Hypothalamus (tissue), 51 donors: Measurements from ENCODE around the gene CELF2.
A peak's percentile ranks its signal among the peaks of the same experiment; 100 is the strongest.

ENCODE experiments used
- DNase-seq, 51 donors: peaks; one replicate each; lab custom pipeline; 2025; lab: John Stamatoyannopoulos, UW

Gene CELF2

GRCh38 chr10:11232222-11232961 lies 214.7 kb downstream of the CELF2 start:
- no peak for DNase-seq

GRCh38 chr10:11234857-11235531 lies 217.3 kb downstream of the CELF2 start:
- no peak for DNase-seq

GRCh38 chr10:11235771-11236170 lies 218.1 kb downstream of the CELF2 start:
- no peak for DNase-seq

DNA sequence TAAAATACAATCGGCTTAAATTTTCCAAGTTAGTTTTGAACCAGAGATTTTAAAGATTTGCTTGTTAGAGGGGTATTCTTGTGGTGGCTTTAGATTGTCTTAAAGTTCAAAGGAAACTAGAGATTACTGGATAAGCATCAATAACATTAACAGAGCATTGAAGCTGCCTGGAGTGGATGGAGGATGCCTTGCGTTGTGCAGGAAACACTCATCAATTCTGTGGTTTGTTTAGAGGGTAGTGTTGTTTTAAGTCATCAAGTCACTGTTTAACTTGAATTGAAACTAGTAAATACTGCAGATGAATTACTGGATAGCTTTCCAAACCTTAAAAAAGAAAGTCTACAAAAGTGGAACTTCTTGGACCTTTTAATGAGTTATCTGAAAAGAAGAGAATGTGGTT lies 218.6 kb downstream of the CELF2 start:
- no peak for DNase-seq

DNA sequence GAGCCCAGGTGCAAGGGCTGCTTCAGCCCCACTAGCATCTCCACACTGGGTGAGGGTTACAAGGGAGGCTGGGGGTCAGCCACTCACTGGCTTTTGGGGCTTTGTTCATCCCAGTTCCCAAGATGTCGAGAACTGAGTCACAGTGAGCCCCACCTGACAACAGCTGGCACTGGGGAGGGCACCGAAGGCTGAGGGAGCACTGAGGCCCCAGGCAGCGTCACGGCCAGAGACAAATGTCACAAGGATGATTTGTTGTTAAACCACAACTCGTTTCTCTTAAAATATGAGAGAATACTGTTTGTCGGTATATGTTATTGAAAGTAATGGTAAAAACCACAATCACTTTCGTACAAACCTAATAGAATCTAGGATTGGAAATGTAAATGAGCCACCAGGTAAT lies 219.9 kb downstream of the CELF2 start:
- DNase-seq: no peak

DNA sequence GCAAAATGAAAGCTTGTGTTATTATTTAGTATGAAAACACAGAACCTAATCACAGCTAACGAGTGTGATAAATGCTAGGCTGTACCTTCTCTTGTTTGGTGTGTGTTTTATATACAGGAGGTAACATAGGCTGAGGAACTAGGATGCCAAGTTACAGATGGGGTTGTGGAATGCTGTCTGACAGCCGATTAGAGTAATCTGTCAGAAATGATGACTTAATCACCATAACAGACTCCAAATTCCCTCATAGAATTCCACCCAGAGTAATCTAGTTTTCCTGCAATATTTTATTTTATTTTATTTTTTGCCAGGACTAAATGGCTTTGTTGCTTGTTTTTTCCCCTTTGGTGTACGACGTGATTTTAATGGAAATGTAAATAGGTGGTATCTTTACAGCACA lies 221.2 kb downstream of the CELF2 start:
- no peak for DNase-seq

DNA sequence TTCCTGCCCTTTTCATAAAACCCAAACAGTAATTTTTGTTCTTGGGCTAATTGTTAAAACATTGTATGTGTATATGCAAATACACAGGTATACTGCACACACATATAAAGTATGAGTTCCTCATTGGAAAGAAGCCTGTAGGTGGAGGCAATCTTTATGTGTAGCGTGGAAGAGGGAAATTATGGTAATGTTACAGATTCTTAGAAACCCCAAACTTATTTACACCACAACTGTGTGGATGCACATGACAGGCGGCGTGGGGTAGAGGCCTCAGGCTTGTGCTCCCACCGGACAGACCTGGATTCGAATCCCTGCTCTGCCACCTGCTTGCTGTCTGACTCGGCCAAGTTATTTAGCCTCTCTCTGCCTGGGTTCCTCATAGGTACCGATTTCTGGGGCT lies 223.0 kb downstream of the CELF2 start:
- DNase-seq: no peak

DNA sequence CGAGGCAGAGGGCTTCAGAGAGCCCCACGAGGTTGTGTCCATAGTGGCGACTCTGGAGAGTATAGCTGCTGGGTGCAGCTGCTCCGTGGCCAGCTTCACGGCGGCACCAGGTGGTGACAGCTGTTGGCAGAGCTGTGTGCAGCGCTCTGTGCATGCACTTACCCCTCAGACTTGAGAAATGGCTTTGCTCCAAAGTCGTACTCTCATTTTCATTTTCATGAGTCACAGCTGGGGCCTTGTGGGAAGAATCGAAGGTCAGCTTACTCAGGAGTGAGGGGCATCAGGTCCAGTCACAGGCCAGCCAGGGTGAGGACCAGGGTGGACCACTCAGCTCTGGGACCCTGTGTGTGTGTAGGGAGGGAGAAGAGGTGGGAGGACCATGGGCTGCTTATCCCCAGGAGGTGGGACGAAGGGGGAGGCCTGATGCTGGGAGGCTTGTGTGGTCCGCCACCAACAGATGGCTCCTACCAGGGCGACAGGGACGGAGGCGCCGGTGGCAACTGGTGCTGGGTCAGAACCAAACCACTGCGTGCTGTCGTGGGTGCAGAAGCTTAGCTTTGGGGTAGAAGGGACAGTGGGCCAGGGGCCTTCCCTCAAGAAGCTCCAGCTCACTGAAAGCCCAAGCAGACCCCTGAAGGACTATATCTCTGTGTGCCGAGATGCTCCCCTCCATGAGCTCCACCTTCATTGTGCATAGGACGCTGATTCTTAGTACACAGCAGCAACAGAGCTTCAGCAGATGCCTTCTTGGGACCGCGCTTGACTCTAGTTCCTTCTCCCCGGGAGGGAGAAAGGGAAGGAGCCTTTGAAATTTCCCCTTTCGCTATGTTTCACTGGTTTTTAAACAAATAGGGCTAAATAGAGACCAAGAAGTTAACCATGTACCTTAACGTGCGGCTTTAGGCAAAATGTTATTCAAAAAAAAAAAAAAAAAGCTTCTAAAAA lies 225.0 kb downstream of the CELF2 start:
- peak in 3 of 51 donors; percentile 11 to 54 (median 20) for DNase-seq

GRCh38 chr10:11243425-11244222 lies 226.0 kb downstream of the CELF2 start:
- DNase-seq: no peak

DNA sequence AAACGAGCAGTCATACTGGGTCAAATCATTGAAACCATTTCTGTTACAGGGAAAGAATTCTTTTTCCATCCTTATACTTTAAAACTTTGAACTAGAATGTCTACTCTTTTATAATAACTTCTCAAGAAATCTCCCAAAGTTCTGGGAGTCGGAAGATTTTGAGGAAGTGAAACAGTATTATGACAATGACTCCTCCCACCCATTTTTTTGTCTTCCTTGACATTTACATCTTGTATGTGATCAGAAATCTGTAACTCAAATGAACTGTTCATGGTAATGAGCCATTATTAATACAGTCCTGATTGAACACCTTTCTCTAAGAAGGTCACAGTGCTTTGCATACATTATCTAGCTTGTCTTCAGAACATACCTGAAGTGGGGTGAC lies 227.4 kb downstream of the CELF2 start:
- no peak for DNase-seq

DNA sequence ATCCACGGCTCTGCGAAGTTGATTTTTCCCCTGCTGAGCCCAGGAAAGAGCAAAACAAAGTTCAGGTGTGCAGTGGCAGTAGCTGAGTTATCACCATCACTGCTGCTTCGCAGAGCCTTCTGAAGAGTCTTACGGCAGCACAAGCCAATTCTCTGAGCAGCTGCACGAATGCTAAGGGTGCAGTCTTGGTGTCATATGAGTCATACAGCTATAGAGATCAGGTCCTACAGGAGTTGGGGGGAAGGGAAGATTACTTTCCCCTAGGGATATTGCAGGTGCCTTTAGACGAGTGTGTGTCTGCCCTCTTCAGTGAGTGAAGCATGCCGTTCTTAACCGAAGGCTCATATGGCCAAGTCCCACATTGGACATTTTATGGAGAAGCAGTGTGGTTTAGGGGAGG lies 227.8 kb downstream of the CELF2 start:
- DNase-seq: peak in 1 of 51 donors; percentile 35

- no peak for DNase-seq
Observed at GRCh38 chr10:11245981-11246590, 228.4 kb downstream of the CELF2 start.

GRCh38 chr10:11246752-11247467 lies 229.2 kb downstream of the CELF2 start:
- no peak for DNase-seq

- no peak for DNase-seq
Observed at GRCh38 chr10:11249152-11249807, 231.6 kb downstream of the CELF2 start.

DNA sequence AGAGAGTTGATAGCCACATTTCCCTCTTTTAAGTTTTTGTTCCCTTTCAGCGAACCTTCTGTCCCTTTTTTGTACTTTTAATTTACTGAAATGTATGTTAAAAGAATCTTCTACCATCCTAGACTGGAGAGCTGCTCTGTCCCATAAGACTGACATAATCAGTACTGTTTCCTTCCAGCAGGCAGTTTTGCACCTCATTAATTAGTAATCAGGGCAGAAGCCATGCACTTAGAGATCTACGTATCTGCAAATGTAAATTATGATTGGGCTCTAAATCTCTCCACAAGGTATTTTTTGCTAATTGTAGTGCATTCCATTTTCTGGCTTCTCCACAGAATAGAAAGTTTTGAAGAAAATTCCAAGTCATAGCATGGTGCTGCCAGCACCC lies 232.1 kb downstream of the CELF2 start:
- no peak for DNase-seq

GRCh38 chr10:11250304-11250703 lies 232.6 kb downstream of the CELF2 start:
- no peak for DNase-seq

DNA sequence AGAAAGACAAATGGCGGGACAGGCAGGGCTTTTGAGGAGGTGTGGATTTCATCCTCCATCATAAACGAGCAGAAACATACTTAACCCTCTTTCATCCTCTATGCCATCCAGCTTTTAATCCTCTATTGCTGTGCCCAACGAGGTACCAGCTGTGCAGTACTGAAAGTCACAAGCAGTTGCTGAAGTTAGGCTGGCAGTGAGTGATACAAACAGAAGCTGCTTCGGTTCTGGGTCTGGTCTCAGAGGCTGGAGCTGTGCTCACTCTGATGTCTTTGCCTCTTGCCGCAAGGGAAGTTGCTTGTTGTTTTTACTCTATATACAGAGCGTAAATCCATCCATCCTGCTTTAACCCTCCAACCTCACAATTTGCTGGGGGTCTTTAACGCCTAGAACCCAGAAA lies 235.2 kb downstream of the CELF2 start:
- DNase-seq: no peak

DNA sequence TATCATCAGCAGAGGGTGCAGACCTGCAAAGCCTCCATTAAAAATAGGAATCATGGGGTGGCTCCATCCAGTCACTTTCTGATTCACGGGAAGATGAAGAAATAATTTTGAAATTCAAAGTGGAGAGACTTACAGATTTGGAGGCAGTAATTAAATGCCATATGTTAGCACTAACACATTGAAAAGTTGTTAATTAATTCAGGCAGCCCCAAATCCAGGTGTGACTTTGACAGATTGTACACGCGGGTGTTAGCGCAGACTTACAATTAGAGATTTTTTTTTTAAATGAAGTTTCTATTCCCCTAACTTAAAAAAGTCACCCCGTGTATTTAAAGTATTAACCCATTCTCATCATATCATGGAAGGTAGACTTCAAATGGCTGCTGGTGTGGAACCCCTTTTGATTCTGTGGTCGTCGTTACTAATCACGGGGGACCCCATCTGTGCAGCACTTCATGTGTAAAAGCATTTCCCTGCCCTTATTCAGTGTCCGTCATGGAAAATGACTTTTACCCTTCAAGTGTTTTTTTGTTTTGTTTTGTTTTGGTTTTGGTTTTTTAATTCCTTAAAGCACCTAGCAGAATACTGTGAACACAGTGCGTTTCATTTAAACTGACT lies 235.8 kb downstream of the CELF2 start:
- no peak for DNase-seq
